HG02798 (cell line): Measurements from ENCODE around the gene MISP3.

Source experiments
- ATAC-seq: cut with Tn5 transposase; IDR thresholded peaks from one replicate; pipeline ENCODE4 v1.9.1; 2021; ENCODE audit warnings: mild to moderate bottlenecking; ENCODE audit not compliant: unreplicated experiment, poor library complexity

The MISP3 gene

GRCh38 chr19:14097532-14098151 lies 25.1 kb downstream of the MISP3 start:
- no peak for ATAC-seq

- ATAC-seq, result no peak
These were observed 28.5 kb downstream of the MISP3 start for GRCh38 chr19:14101003-14101545.

GRCh38 chr19:14102102-14102696 lies 29.6 kb downstream of the MISP3 start:
- no peak for ATAC-seq

- no peak for ATAC-seq
These were observed 30.2 kb downstream of the MISP3 start for GRCh38 chr19:14102756-14103155.

GRCh38 chr19:14103310-14103709 lies 30.7 kb downstream of the MISP3 start:
- ATAC-seq, result no peak

GRCh38 chr19:14105680-14106079 lies 33.1 kb downstream of the MISP3 start:
- ATAC-seq, result no peak

- ATAC-seq, result no peak
These were observed 34.3 kb downstream of the MISP3 start for GRCh38 chr19:14106840-14107239.

GRCh38 chr19:14107581-14108461 lies 35.2 kb downstream of the MISP3 start:
- ATAC-seq, result no peak

GRCh38 chr19:14110650-14111049 lies 38.1 kb downstream of the MISP3 start:
- no peak for ATAC-seq

GRCh38 chr19:14111486-14111885 lies 38.9 kb downstream of the MISP3 start:
- ATAC-seq, result no peak

GRCh38 chr19:14112051-14112808 lies 39.6 kb downstream of the MISP3 start:
- no peak for ATAC-seq

GRCh38 chr19:14112809-14113385 lies 40.3 kb downstream of the MISP3 start:
- ATAC-seq, result no peak

GRCh38 chr19:14113762-14114414 lies 41.3 kb downstream of the MISP3 start:
- ATAC-seq, result no peak

GRCh38 chr19:14114439-14114838 lies 41.9 kb downstream of the MISP3 start:
- ATAC-seq, result no peak

- ATAC-seq, result no peak
These were observed 42.3 kb downstream of the MISP3 start for GRCh38 chr19:14114854-14115253.

GRCh38 chr19:14115756-14116155 lies 43.2 kb downstream of the MISP3 start:
- ATAC-seq, result no peak

- ATAC-seq, result no peak
These were observed 43.9 kb downstream of the MISP3 start for GRCh38 chr19:14116525-14116917.

GRCh38 chr19:14116918-14117578 lies 44.5 kb downstream of the MISP3 start:
- ATAC-seq, result peak; percentile 2

GRCh38 chr19:14117668-14118164 lies 45.1 kb downstream of the MISP3 start, which contains the start of gene PRKACA:
Gene PRKACA (minus strand): TSS chr19:14117762. CDS start chr19:14117547, 215 bp downstream.
- peak; percentile 94 for ATAC-seq
